HG03097 (cell line): Measurements from ENCODE around the gene RHBG.
"Not testable (repeated sequence)": the region's sequence is repeated elsewhere in the genome, so short reads cannot be mapped to it uniquely, and the experiment has no call there.

Experiments
- ATAC-seq: cut with Tn5 transposase; IDR thresholded peaks from one replicate; pipeline ENCODE4 v1.9.1; 2021; ENCODE audit not compliant: unreplicated experiment, low FRiP score

The RHBG gene, protein sequence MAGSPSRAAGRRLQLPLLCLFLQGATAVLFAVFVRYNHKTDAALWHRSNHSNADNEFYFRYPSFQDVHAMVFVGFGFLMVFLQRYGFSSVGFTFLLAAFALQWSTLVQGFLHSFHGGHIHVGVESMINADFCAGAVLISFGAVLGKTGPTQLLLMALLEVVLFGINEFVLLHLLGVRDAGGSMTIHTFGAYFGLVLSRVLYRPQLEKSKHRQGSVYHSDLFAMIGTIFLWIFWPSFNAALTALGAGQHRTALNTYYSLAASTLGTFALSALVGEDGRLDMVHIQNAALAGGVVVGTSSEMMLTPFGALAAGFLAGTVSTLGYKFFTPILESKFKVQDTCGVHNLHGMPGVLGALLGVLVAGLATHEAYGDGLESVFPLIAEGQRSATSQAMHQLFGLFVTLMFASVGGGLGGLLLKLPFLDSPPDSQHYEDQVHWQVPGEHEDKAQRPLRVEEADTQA

GRCh38 chr1:156368889-156369684 is at the start of gene RHBG:
TSS of gene RHBG (plus strand) at chr1:156369211. CDS start at chr1:156369250, 39 bp downstream.
- ATAC-seq: no peak

DNA sequence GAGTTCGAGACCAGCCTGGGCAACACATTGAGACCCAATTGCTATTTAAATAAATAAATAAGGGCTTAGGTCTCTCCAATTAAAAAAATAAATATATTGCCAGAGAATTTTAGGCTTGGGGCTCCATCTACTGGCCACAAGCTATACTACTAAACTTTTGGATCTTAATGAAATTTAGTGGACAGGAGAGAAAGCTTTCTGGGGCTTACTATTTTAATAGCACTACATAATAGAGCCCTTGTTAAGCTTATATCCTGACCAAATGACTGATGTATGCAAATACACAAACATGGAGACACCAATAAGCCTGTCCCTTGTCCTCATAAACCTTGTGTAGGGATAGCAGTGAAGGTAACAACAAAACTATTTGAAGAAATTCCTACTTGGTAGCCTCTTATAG is 49.3 kb upstream of the RHBG start:
- no peak for ATAC-seq

- ATAC-seq: no peak
Observed at GRCh38 chr1:156320560-156320959, 48.5 kb upstream of the RHBG start.

DNA sequence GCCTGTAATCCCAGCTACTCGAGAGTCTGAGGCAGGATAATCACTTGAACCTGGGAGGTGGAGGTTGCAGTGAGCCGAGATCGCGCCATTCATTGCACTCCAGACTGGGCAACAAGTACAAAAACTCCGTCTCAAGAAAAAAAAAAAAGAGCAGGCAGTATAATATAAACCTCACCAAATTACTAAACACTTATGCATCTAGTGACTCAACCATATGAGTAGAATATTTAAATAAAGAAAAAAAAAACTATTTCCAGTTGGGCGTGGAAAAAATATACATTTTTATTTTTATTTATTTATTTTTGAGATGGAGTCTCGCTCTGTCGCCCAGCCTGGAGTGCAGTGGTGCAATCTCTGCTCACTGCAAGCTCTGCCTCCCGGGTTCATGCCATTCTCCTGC is 45.8 kb upstream of the RHBG start:
- ATAC-seq: not testable (repeated sequence)

GRCh38 chr1:156336242-156336641 is 32.8 kb upstream of the RHBG start:
- no peak for ATAC-seq

GRCh38 chr1:156337052-156337887 is 31.7 kb upstream of the RHBG start:
- ATAC-seq: no peak

GRCh38 chr1:156337888-156338179 is 31.2 kb upstream of the RHBG start:
- ATAC-seq: no peak

- peak; percentile 93 for ATAC-seq
Observed at GRCh38 chr1:156338180-156338976, 30.6 kb upstream of the RHBG start, which contains the start of the genes CCT3 and TSACC. TSS of gene CCT3 (minus strand) at chr1:156338292. CDS start at chr1:156338184, 108 bp downstream. TSS of gene TSACC (plus strand) at chr1:156338526. CDS start at chr1:156339758, 1,232 bp downstream.

- ATAC-seq: no peak
Observed at GRCh38 chr1:156342166-156342955, 26.6 kb upstream of the RHBG start.

DNA sequence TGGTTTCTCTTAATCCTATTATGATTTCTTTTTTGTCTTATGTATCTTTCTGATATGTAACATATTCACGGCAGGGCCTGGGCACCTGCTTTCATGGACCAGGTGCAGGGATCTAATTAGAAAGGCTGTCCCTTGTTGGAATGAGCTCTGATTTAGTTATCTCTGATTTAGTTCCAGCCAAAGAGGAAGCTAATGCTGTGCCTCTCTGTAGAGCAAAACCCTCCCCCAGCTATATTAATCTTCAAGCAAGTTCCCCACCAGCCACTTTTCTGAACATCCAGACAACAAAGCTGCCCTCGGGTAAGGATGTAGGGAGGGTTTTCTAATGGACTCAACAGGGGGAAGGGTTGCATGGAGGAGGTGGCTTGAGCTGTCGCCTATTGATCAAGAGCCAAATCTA is 24.6 kb upstream of the RHBG start:
- no peak for ATAC-seq

- not testable (repeated sequence) for ATAC-seq
Observed at GRCh38 chr1:156346035-156346434, 23.0 kb upstream of the RHBG start.

DNA sequence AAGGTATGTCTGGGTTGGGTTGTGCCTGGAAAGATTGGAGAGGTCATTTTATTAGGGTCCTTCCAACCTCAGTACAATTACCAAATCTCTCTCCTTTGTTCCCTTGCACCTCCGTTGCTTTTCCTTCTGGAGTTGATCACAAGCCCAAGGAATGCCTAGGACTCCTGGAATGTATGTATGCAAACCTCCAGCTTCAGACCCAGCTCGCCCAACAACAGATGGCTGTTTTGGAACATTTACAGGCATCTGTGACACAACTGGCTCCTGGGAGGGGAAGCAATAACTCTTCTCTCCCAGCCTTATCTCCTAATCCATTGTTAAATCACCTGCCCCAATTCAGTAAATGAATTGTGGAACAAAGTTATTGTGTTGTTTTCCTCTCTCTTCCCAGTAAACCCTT is 22.4 kb upstream of the RHBG start:
- no peak for ATAC-seq

DNA sequence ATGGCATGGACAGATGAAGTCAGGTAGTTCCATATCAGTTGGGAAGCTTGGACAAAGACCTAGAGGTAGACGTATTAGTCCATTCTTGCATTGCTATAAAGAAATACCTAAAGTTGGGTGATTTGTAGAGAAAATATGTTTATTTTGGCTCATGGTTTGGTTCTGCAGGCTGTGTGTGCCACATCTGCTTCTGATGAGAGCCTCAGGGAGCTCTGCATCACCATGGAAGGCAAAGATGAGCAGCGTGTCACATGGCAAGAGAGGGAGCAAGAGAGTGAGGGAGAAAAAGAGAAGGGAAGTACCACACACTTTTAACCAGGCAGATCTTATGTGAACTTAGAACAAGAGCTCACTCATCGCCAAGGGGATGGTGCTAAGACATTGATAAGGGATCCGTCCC is 21.7 kb upstream of the RHBG start:
- ATAC-seq: no peak

DNA sequence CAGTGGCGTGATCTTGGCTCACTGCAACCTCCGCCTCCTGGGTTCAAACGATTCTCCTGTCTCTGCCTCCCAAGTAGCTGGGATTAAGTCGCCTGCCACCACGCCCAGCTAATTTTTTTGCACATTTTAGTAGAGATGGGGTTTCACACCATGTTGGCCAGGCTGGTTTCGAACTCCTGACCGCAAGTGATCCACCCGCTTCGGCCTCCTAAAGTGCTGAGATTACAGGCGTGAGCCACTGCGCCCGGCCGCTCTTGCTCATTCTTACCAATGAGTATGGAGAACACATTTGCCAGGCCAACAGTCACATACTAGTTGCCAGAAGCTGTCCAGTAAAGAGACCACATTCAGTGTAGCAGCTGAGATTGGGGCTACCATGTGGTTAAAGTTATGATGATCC is 16.5 kb upstream of the RHBG start:
- ATAC-seq: not testable (repeated sequence)

- ATAC-seq: no peak
Observed at GRCh38 chr1:156356262-156356874, 12.6 kb upstream of the RHBG start.

DNA sequence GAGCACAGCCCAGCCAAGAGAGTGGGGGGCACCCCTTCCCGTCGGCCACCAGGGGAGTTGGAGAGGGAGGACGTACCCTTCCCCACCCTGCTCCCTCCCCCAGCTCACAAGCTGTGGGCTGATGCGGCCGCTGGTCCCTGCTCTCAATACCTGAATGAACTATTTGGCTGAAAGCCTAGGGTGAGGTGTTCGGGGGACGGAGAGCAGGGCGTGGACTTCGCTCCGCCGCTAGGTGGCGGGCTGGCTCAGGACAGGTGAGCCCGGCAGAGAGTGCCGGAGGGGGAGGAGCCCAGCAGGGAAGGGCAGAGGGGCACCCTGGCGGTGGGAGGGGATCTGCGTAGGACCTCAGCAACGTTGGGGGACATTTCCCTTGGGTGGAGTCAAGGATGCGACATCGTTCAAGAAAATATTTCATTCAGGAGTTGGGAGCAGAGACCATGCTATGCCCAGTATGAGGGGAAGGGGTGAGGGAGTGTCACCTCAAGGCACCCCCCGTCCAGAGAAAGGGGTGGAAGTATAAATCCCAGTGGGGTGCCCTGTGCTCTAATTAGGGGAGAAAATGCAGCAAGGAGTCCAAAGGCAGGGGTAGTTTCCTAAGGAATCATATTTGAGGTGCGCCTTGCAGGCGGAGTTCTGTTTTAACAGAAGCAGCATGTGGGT is 12.0 kb upstream of the RHBG start:
- no peak for ATAC-seq

DNA sequence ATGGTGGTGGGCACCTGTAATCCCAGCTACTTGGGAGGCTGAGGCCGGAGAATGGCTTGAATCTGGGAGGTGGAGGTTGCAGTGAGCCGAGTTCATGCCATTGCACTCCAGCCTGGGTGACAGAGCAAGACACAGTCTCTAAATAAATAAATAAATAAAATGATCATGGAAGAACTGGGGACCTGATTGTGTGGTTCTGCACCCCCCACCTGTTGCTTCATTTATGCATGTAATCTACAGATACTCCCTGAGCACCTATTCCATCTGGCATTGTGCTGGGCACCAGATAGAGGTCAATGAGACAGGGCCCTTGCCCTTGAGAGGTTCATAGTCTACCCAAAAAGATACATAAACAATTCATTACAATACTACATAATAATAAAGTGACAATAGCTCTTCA is 11.0 kb upstream of the RHBG start:
- ATAC-seq: no peak

DNA sequence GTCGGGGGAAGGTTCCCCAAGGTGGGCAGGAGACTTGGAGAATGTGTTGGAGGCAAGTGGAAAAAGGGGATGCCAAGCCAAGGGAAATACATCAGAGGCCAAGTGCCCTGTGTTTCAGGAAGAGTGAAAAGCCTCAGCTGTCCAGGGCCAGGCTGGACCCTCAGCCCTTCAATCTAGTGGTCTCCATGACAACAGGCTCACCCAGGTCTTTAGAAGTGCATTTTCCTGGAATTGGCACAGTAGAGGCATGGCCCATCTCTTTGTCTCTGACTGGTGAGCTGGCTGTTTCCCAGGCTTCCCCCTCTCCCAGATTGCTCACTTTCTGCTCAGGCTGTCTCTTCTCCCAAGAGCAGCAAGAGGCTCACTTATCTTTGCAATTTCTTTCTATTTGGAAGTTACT is 10.4 kb upstream of the RHBG start:
- ATAC-seq: no peak
